Uterine smooth muscle cell (primary cell): ENCODE results near the gene C2orf42. TPM values are rescaled to one million over a fixed set of nuclear protein-coding genes. Genes with fewer than 3 reads are reported as not detected.

ENCODE experiments used
- total RNA-seq: library from RNA; depleted of rRNA; stranded (reverse); fragments of >200 nt; gene quantifications from 2 replicates; pipeline ENCODE4 v1.2.3, GENCODE V29; 2014

C2orf42 gene
- total RNA-seq, result 14.2 and 20.0 TPM in 2 replicates

GRCh38 chr2:70190418-70191243 is at the start of gene C2orf42:
Gene C2orf42, minus strand, starts transcription at chr2:70191019. Its CDS starts 9,034 bp downstream, at chr2:70181985.

Other genes with a start within 250 kb of the C2orf42 start
- gene ASPRV1, start 229.4 kb downstream of the C2orf42 start, total RNA-seq, result 0.11 and 0.12 TPM in 2 replicates
- 32.2 and 39.1 TPM in 2 replicates for gene PCBP1, start 103.5 kb downstream of the C2orf42 start, total RNA-seq
- gene TIA1, start 57.6 kb upstream of the C2orf42 start, total RNA-seq, result 97.9 and 99.6 TPM in 2 replicates
- 46.7 and 86.1 TPM in 2 replicates for gene PCYOX1, start 67.1 kb upstream of the C2orf42 start, total RNA-seq
- 184 and 426 TPM in 2 replicates for gene SNRPG, start 102.7 kb upstream of the C2orf42 start, total RNA-seq
- gene FAM136A, start 111.0 kb upstream of the C2orf42 start, total RNA-seq, result 18.2 and 35.0 TPM in 2 replicates